Fibroblast of mammary gland (primary cell): Measurements from ENCODE around the gene ALX4.
A peak's percentile ranks its signal among the peaks of the same experiment; 100 is the strongest.

ENCODE experiments used
- DNase-seq: peaks from one replicate; pipeline ENCODE4 v3.0.0-alpha.2; 2010; ENCODE audit warnings: low read depth
- H3K4me3 ChIP-seq: 2 replicates; pipeline ENCODE4 v1.5.1; 2011; ENCODE audit warnings: low read depth, mild to moderate bottlenecking, low read length, moderate library complexity; ENCODE audit not compliant: control insufficient read depth
- TF ChIP-seq, protein P1 (sequence below): conservative IDR thresholded peaks from 2 replicates; pipeline ENCODE4 v1.5.1; 2011; ENCODE audit warnings: low read depth, low read length, inconsistent platforms; ENCODE audit not compliant: control insufficient read depth, insufficient read depth

Gene ALX4

DNA sequence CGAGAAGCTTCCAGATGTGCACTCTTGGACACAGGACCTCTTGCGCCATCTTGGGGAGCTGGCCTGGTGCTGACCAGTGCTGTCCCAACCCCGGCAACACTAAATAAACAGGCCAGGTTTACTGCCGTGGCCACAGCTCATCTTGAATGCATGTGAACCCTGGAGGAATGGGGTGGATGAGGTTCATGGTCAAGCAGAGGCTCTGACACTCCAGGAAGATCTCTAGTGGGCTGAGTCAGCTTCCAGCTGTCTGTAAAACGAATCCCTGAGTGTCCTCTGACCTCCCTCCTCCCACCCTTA is 51.8 kb downstream of the ALX4 start:
- no peak overlapping the region for H3K4me3 ChIP-seq
- peak; percentile 71 for DNase-seq
- TF ChIP-seq, protein P1, sequence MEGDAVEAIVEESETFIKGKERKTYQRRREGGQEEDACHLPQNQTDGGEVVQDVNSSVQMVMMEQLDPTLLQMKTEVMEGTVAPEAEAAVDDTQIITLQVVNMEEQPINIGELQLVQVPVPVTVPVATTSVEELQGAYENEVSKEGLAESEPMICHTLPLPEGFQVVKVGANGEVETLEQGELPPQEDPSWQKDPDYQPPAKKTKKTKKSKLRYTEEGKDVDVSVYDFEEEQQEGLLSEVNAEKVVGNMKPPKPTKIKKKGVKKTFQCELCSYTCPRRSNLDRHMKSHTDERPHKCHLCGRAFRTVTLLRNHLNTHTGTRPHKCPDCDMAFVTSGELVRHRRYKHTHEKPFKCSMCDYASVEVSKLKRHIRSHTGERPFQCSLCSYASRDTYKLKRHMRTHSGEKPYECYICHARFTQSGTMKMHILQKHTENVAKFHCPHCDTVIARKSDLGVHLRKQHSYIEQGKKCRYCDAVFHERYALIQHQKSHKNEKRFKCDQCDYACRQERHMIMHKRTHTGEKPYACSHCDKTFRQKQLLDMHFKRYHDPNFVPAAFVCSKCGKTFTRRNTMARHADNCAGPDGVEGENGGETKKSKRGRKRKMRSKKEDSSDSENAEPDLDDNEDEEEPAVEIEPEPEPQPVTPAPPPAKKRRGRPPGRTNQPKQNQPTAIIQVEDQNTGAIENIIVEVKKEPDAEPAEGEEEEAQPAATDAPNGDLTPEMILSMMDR = no peak

DNA sequence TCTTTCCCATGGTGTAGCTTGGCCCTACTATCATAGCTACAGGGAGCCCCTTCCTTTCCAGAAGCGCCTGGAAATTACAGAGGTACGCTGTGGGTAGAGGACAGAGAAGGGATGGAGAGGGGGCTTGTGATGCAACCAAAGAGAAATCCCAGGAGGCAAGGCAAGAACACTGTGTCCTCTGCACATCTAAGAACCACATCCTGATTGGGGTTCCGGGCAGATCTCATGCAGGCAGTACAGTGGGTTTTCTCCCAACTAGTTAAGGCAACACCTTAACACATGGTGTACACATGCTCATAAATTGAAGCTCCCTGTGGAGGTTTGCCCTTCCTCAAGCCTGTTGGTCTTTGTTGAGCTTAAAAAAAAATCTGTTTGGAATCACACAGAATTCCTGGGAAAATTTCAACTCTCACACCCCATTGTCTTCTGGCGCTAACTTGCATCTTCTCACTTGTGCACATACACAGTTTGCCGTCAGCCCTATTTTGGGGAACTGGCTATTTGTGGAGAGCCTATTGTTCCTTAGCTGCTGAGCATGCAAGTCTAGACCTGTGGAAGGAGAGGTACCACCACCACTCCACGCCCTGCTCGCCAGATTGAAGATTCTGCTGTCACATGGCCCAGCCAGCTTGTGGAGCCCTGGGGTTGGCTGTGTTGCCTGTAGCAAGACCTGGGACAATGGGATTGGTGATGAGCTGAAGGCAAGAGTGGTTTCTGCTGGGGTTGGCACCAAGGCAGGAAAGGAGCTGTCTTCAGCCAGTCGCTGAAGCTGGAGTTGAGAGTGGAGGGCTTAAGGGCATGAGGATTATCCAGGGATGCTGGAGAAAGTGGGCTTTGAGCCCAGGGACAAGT is 52.4 kb downstream of the ALX4 start:
- H3K4me3 ChIP-seq = no peak overlapping the region
- DNase-seq = peak; percentile 37
- TF ChIP-seq, protein P1 = no peak

DNA sequence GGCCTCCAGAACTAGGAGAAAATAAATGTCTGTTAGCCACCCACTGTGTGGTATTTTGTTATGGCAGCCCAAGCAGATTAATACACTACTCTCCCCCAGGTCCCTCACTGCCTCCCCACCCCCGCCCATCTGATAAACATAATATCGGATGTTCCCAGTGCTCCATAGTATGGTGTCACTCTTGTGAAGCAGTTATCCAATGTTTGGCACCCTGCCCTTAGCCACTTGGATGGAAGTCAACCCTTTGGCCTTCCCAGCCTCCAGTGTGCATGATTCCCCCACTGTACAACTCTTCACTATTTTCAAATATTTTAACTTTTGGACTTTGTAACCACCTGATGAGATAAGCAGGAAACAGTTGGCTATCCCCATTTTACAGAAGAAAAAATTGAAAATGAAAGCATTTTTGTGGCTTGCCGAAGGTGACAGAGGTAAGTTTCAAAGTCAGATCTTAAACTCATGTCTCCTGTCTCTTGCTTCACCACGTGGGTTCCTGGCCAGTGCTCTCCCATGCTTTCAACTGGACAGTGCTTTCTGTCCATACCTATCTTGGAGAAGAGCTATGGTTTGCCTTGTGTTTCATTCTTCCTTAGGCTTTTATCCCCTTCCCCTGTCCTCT is 53.2 kb downstream of the ALX4 start:
- TF ChIP-seq, protein P1 = no peak
- peak; percentile 43 for DNase-seq
- no peak overlapping the region for H3K4me3 ChIP-seq

DNA sequence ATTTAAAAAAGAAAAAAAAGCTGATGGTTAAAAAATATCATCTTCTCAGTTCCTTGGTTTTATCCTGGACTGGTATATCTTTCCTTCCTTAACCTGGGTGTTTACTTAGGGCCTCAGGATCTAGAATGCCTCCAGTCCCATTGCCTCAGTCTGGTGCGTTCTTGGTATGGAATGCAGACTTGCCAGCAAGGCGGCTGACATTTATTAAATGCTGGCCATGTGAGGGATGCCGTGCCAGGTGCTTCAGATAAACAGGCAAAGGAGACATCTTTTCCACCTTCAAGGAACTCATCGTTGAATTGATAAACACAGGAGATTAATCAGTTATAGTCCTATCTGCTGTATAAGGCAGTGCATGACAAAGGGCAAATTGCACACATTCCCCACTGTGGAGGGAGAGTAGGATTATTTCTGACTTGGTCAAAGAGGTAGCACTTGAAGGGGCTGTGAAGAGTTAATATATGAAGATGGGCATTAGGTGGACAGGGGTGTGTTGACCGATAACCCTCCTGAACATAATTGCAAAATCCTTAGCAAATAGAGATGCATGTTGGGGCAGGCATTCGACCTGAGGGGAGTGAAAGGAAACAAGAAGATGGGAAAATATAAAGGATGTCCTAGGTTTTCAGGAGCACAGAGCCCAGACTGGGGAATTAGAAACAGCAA is 54.4 kb downstream of the ALX4 start:
- no peak overlapping the region for H3K4me3 ChIP-seq
- TF ChIP-seq, protein P1 = no peak
- no peak for DNase-seq

DNA sequence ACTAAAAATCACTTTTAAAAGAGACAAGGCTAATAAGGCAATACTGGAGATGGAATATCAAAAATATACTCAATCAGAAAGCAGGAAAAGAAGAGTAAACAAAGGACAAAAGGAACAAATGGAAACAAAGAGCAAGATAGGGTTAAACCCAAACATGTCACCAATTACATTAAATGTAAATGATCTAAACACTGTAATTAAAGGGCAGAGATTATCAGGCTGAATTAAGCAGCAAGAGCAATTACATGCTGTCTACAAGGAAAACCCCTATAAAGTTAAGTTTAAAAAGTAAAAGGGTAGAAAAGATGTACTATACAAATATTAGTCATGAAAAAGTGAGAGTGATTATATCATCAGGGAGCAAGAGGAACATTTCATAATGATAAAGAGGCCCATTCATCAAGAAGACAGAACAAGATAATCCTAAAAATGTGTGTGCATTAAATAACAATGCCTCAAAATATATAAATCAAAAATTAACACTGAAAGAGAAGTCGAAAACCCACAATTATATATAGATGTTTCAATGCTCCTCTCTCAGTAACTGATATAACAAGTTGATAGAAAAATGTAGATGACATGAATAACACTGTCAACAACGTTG is 56.8 kb downstream of the ALX4 start:
- no peak for DNase-seq
- TF ChIP-seq, protein P1 = no peak
- H3K4me3 ChIP-seq = no peak overlapping the region

DNA sequence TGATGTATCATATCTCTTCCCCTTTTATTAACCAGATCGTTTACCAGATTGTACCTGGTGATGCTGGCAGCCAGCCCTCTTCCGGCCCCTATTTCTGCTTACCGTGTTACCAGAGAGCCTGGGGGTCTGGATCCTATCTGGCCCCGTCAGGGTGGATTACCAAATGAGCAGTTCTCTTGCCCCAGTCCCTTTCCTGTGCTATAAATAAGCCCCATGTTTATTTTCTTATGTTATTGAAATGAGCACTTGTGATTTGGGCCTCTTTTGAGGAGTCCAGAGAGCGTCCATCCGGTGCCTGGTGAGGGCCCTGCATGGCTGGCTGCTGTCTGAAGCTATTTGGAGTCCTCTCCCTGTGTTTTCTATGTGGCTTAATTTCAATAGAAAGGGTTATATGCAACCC is 59.5 kb downstream of the ALX4 start:
- no peak for DNase-seq
- TF ChIP-seq, protein P1 = no peak
- H3K4me3 ChIP-seq = no peak overlapping the region
